Measurements from ENCODE around the gene NAA80. TPM values are rescaled to one million over a fixed set of nuclear protein-coding genes. Genes with fewer than 3 reads are reported as not detected.

NAA80 gene
- total RNA-seq, 1 donor from 2014 or later: 10.7 TPM

DNA sequence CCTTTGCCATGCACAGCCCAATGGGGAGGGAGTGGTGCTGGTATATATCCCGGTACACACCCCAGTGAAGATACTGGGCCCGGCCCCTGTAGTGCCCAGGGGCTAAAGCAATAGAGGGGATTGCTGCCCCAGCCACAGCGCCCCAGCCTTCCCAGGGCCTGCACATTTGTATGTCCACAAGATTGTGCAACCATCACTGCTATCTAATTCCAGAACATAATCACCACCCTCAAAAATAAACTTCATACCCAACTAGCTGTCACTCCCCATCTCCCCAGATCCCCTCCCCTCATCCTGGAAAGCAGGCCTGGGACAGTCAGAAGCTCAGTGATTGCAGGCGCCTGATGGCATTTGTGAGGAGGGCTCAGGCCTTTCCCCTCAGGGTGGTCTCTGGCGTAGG is 49.7 kb downstream of the NAA80 start:
- no peaks in the 10 kb centered on the region for H3K9me3 Mint-ChIP-seq
- peaks cover 32% of the 10 kb centered on the region for H3K4me1 Mint-ChIP-seq
- H3K27me3 Mint-ChIP-seq (ENCODE audit: low read depth): no peaks in the 10 kb centered on the region
- no peaks in the 10 kb centered on the region for H3K36me3 Mint-ChIP-seq (ENCODE audit: low read depth)
- no peak for DNase-seq (ENCODE audit: low read depth, low spot score)
- no peak overlapping the region for H3K4me3 Mint-ChIP-seq
- TF ChIP-seq, protein P1, sequence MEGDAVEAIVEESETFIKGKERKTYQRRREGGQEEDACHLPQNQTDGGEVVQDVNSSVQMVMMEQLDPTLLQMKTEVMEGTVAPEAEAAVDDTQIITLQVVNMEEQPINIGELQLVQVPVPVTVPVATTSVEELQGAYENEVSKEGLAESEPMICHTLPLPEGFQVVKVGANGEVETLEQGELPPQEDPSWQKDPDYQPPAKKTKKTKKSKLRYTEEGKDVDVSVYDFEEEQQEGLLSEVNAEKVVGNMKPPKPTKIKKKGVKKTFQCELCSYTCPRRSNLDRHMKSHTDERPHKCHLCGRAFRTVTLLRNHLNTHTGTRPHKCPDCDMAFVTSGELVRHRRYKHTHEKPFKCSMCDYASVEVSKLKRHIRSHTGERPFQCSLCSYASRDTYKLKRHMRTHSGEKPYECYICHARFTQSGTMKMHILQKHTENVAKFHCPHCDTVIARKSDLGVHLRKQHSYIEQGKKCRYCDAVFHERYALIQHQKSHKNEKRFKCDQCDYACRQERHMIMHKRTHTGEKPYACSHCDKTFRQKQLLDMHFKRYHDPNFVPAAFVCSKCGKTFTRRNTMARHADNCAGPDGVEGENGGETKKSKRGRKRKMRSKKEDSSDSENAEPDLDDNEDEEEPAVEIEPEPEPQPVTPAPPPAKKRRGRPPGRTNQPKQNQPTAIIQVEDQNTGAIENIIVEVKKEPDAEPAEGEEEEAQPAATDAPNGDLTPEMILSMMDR (conservative IDR thresholded peaks at IDR 0.05): no peak
- no peak overlapping the region for H3K27ac Mint-ChIP-seq (ENCODE audit: unreplicated experiment)

DNA sequence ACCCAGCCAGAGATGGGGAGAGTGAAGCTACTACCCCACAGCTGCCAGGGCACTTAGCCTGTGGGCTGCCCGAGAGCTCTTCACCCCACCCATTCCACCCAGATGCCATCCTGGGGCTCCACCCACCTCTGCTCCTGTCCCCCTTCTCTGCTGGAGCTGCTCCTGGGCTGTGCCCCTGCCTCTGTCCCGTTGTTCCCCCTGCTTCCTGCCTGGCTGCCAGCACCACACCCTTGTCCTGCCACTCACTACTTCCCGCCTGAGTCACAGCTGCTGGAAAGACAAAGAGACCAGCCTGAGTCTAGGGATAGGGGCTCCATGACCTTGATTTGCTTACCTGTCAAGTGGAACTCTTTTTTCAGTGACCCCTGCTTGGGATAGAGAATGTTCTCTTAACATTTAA is 50.8 kb downstream of the NAA80 start:
- Mint-ChIP-seq H3K4me1 (peaks cover 39% of the 10 kb centered on the region), H3K27me3 (ENCODE audit: low read depth) (no peaks in the 10 kb centered on the region), H3K36me3 (ENCODE audit: low read depth) (no peaks in the 10 kb centered on the region), H3K4me3 (no peak overlapping the region), H3K9me3 (no peaks in the 10 kb centered on the region), H3K27ac (ENCODE audit: unreplicated experiment) (peak overlapping the region; percentile 52)
- TF ChIP-seq, protein P1 (conservative IDR thresholded peaks at IDR 0.05): no peak
- DNase-seq (ENCODE audit: low read depth, low spot score): no peak

DNA sequence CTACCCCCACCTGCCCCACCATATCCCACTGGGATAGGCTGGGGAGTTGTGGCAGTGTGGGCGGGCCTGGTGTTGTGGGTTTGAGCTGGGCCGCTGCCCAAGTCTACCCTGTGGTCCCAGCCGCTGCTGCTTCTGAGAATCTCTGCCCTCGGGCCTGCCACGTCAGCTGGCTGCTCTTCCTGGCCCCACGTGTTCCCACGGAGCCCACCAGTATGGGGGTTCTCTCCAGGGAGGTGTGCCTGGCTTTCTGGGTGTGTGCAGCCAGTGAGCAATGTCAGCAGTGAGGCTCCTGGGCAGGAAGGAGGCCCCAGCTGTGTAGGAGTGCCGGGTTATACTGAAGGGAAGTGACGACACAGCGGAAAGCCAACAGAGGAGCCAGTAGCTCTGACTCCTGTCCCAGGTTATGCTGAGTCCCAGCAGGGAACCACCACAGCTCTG is 52.7 kb downstream of the NAA80 start:
- Mint-ChIP-seq H3K4me1 (peaks cover 50% of the 10 kb centered on the region), H3K4me3 (peak overlapping the region; percentile 77)

More for the DNA sequence above, 52.7 kb downstream of the NAA80 start:
- TF ChIP-seq, protein P1 (conservative IDR thresholded peaks at IDR 0.05): peak; percentile 8
- no peak for DNase-seq (ENCODE audit: low read depth, low spot score)
- Mint-ChIP-seq H3K36me3 (ENCODE audit: low read depth) (no peaks in the 10 kb centered on the region), H3K27ac (ENCODE audit: unreplicated experiment) (peak overlapping the region; percentile 71), H3K9me3 (no peaks in the 10 kb centered on the region), H3K27me3 (ENCODE audit: low read depth) (no peaks in the 10 kb centered on the region)

Other genes starting within 250 kb of the NAA80 start
- gene RBM5, start 210.5 kb downstream of the NAA80 start, total RNA-seq: 193 and 213 TPM in 2 replicates
- gene SEMA3F, start 144.1 kb downstream of the NAA80 start, total RNA-seq: 4.2 and 5.8 TPM in 2 replicates
- gene GNAT1, start 107.8 kb downstream of the NAA80 start, total RNA-seq: not detected in 2 replicates
- 1.8 and 2.7 TPM in 2 replicates for gene SLC38A3, start 94.1 kb downstream of the NAA80 start, total RNA-seq
- 176 and 190 TPM in 2 replicates for gene GNAI2, start 63.2 kb downstream of the NAA80 start, total RNA-seq
- 2.3 and 2.9 TPM in 2 replicates for gene SEMA3B, start 30.3 kb downstream of the NAA80 start, total RNA-seq
- gene LSMEM2, start 20.3 kb downstream of the NAA80 start, total RNA-seq: not detected in 2 replicates
- gene IFRD2, start 7.0 kb downstream of the NAA80 start, total RNA-seq: 69.2 and 77.1 TPM in 2 replicates
- gene HYAL3, start within 50 bp of the NAA80 start, total RNA-seq: 2.9 and 4.4 TPM in 2 replicates
- 2.0 and 2.5 TPM in 2 replicates for gene HYAL1, start 4.2 kb upstream of the NAA80 start, total RNA-seq
- gene HYAL2, start 23.3 kb upstream of the NAA80 start, total RNA-seq: 73.0 and 78.0 TPM in 2 replicates
- 35.0 and 35.5 TPM in 2 replicates for gene TUSC2, start 28.8 kb upstream of the NAA80 start, total RNA-seq
- 15.1 and 16.8 TPM in 2 replicates for gene RASSF1, start 41.4 kb upstream of the NAA80 start, total RNA-seq
- 2.3 and 2.5 TPM in 2 replicates for gene ZMYND10, start 46.3 kb upstream of the NAA80 start, total RNA-seq
- 29.7 and 30.6 TPM in 2 replicates for gene NPRL2, start 51.4 kb upstream of the NAA80 start, total RNA-seq
- 11.7 and 12.8 TPM in 2 replicates for gene CYB561D2, start 51.5 kb upstream of the NAA80 start, total RNA-seq
- gene TMEM115, start 60.1 kb upstream of the NAA80 start, total RNA-seq: 37.8 and 39.2 TPM in 2 replicates
- gene CACNA2D2, start 204.2 kb upstream of the NAA80 start, total RNA-seq: 8.7 and 9.3 TPM in 2 replicates

Measured in neural crest cell (in vitro differentiated cells).